Hepatocyte (in vitro differentiated cells): Measurements from ENCODE around the gene NT5C2. TPM values are rescaled to one million over a fixed set of nuclear protein-coding genes. Genes with fewer than 3 reads are reported as not detected.
"Not testable (repeated sequence)": the region's sequence is repeated elsewhere in the genome, so short reads cannot be mapped to it uniquely, and the experiment has no call there.

Experiments
- DNase-seq: peaks from one replicate; pipeline ENCODE4 v3.0.0-alpha.2; 2016; ENCODE audit warnings: low spot score
- H2AFZ ChIP-seq: fragments of 200-600 bp; sonication (generic); 2 replicates; pipeline ENCODE4 v1.6.0; 2016; ENCODE audit warnings: antibody characterized with exemption, mild to moderate bottlenecking
- H3K27ac ChIP-seq: fragments of 200-600 bp; sonication (generic); 2 replicates; pipeline ENCODE4 v1.5.1; 2016; ENCODE audit warnings: mild to moderate bottlenecking
- H3K27me3 ChIP-seq: fragments of 200-600 bp; sonication (generic); 2 replicates; pipeline ENCODE4 v1.6.1; 2016
- H3K36me3 ChIP-seq: fragments of 200-600 bp; sonication (generic); replicated peaks from 2 replicates; pipeline ENCODE4 v1.5.1; 2016; ENCODE audit warnings: low read depth; ENCODE audit not compliant: insufficient read depth
- H3K4me1 ChIP-seq: fragments of 200-600 bp; sonication (generic); 2 replicates; pipeline ENCODE4 v1.5.1; 2016; ENCODE audit warnings: mild to moderate bottlenecking, moderate library complexity; ENCODE audit not compliant: insufficient read depth
- H3K4me2 ChIP-seq: fragments of 200-600 bp; sonication (generic); 2 replicates; pipeline ENCODE4 v1.6.0; 2016
- H3K4me3 ChIP-seq: fragments of 200-600 bp; sonication (generic); 2 replicates; pipeline ENCODE4 v1.5.1; 2016; ENCODE audit warnings: mild to moderate bottlenecking
- H3K79me2 ChIP-seq: fragments of 200-600 bp; sonication (generic); 2 replicates; pipeline ENCODE4 v1.6.0; 2017; ENCODE audit warnings: mild to moderate bottlenecking
- H3K9me2 ChIP-seq: fragments of 200-600 bp; sonication (generic); replicated peaks from 2 replicates; pipeline ENCODE4 v1.6.0; 2017; ENCODE audit warnings: mild to moderate bottlenecking; ENCODE audit not compliant: insufficient read depth
- H3K9me3 ChIP-seq: fragments of 200-600 bp; sonication (generic); 2 replicates; pipeline ENCODE4 v1.5.1; 2016; ENCODE audit warnings: low read depth, mild to moderate bottlenecking
- H4K20me1 ChIP-seq: fragments of 200-600 bp; sonication (generic); 2 replicates; pipeline ENCODE4 v1.6.0; 2016; ENCODE audit warnings: mild to moderate bottlenecking; ENCODE audit not compliant: insufficient read depth, poor library complexity, severe bottlenecking
- EZH2 ChIP-seq: fragments of 200-600 bp; sonication (generic); IDR thresholded peaks from 2 replicates; pipeline ENCODE4 v1.6.1; 2016; ENCODE audit warnings: antibody characterized with exemption, mild to moderate bottlenecking, borderline replicate concordance
- EZH2phosphoT487 ChIP-seq: fragments of 200-600 bp; sonication (generic); IDR thresholded peaks from one replicate; pipeline ENCODE4 v1.6.1; 2018; ENCODE audit warnings: antibody characterized with exemption, mild to moderate bottlenecking, low read depth, moderate library complexity; ENCODE audit not compliant: unreplicated experiment, severe bottlenecking
- WGBS: methylation state at CpG from one replicate; pipeline ENCODE4 v1.1.6; 2016; ENCODE audit warnings: low lambda C conversion rate; ENCODE audit errors: missing lambda C conversion rate; 5-methylcytosine and 5-hydroxymethylcytosine counted together
- polyA plus RNA-seq: library from polyadenylated mRNA; unstranded; fragments of >200 nt; fragmentation: Nextera tagmentation; extraction: Ambion mirVana; gene quantifications from 2 replicates; pipeline ENCODE4 v1.2.1, GENCODE V29; 2016
- total RNA-seq: library from RNA; depleted of rRNA; stranded (reverse); fragments of >200 nt; gene quantifications from 2 replicates; pipeline ENCODE4 v1.2.3, GENCODE V29; 2014
- TF ChIP-seq, protein P1 (sequence below): fragments of 200-600 bp; sonication (generic); IDR thresholded peaks from 2 replicates; pipeline ENCODE4 v1.5.1; 2016; ENCODE audit warnings: antibody characterized with exemption, mild to moderate bottlenecking; ENCODE audit not compliant: poor library complexity

Gene NT5C2
- total and polyA plus RNA-seq, 2 experiments from 2014 or later = 50.7 to 52.0 TPM

DNA sequence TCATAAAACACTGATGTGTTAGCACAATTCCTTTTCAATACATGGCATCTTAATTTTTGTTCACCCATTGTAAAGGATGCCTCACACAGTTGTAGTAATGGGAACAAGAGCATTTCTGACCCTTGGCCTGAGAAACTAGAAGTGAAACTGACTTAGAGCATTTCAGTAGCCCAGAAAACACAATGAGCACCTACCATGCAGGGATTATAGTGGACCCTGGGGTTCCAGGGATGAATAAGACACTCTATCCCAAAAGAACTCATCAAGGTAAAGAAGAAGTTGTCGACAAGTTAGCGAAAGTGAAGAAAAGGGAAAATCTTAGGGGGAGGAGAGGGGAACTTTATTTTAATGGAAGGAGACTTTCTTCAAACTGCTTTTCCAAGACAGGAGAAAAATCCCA lies 125.6 kb downstream of the NT5C2 start:
- H3K9me2 ChIP-seq = no peaks in the 10 kb centered on the region
- 96% methylated on average over 2 of the region's 2 CpGs for WGBS
- no peaks in the 10 kb centered on the region for H3K36me3 ChIP-seq
- no peak overlapping the region for H3K4me3 ChIP-seq
- H3K79me2 ChIP-seq = no peaks in the 10 kb centered on the region
- H3K4me2 ChIP-seq = no peak overlapping the region
- H2AFZ ChIP-seq = no peak overlapping the region
- TF ChIP-seq EZH2phosphoT487 (no peak), EZH2 (no peak)
- TF ChIP-seq, protein P1, sequence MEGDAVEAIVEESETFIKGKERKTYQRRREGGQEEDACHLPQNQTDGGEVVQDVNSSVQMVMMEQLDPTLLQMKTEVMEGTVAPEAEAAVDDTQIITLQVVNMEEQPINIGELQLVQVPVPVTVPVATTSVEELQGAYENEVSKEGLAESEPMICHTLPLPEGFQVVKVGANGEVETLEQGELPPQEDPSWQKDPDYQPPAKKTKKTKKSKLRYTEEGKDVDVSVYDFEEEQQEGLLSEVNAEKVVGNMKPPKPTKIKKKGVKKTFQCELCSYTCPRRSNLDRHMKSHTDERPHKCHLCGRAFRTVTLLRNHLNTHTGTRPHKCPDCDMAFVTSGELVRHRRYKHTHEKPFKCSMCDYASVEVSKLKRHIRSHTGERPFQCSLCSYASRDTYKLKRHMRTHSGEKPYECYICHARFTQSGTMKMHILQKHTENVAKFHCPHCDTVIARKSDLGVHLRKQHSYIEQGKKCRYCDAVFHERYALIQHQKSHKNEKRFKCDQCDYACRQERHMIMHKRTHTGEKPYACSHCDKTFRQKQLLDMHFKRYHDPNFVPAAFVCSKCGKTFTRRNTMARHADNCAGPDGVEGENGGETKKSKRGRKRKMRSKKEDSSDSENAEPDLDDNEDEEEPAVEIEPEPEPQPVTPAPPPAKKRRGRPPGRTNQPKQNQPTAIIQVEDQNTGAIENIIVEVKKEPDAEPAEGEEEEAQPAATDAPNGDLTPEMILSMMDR = no peak
- no peaks in the 10 kb centered on the region for H3K4me1 ChIP-seq
- H3K27ac ChIP-seq = no peak overlapping the region
- no peak for DNase-seq
- no peaks in the 10 kb centered on the region for H4K20me1 ChIP-seq
- no peaks in the 10 kb centered on the region for H3K27me3 ChIP-seq
- H3K9me3 ChIP-seq = no peaks in the 10 kb centered on the region

DNA sequence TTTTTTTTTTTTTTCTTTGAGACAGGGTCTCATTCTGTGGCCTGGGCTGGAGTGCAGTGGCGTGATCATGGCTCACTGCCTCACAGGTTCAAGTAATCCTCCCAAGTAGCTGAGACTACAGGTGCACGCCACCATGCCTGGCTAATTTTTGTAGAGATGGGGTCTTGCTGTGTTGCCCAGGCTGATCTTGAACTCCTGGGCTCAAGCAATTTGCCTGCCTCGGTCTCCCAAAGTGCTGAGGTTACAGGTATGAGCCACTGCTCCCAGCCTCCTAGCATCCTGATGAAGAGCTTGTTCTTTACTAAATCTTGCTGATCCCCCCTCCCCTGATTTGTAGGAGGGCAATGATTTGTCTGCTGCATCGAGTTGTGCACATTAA lies 126.0 kb downstream of the NT5C2 start:
- WGBS = 92% methylated on average over 4 of the region's 4 CpGs
- H2AFZ ChIP-seq, H3K4me3 ChIP-seq, H3K9me2 ChIP-seq, H3K79me2 ChIP-seq, H3K27me3 ChIP-seq, H4K20me1 ChIP-seq, H3K27ac ChIP-seq, H3K36me3 ChIP-seq, H3K4me1 ChIP-seq, H3K4me2 ChIP-seq, H3K9me3 ChIP-seq, DNase-seq: not testable (repeated sequence)

DNA sequence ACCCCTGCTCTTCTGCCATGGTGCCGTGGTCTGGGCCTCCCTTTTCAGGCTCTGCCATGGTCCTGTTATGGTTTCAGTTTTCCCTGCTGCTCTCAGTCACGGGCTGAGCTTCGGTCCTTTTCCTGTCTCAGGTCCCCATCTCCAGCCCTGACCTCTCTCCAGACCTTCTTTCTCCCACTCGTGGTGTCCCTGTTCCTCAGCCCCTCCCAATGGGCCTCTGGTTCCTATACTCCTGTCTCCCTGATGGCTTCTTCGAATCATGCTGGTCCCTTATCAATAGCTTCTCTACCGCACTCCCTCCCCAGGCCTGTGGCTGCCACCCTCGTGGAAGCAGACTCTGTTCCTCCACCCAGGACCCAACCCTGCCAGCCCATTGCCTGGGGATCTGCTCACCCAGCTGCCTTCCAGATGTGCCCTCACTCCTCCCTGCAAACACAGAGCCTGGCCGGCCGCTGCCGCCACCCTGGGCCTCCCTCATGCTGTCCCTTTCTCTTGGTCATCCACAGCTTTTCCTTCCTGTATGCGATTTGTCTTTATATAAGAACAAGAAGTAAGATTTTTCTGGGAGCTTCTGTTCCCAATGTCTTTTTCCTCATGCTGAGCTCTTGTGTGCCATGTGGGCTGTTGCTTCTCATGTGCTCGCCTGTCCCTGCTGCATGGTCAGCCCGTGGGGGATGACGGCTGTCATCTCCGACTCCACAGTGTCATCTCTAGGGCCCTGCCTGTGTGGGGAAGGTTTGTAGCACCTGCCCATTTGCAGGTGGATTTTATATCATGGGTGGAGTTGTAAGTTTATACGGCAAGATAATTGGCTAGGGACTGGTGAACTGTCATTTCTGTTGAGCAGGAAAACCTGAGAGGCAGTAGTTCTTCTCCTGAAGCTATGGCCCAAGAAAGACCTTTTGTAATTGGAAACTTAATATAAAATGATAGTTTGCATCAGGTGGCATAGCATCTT lies 126.7 kb downstream of the NT5C2 start:
- 90% methylated on average over 16 of the region's 16 CpGs for WGBS
- H3K27ac ChIP-seq = no peak overlapping the region
- no peak overlapping the region for H2AFZ ChIP-seq
- no peaks in the 10 kb centered on the region for H3K79me2 ChIP-seq
- H3K4me2 ChIP-seq = no peak overlapping the region
- DNase-seq = no peak
- no peaks in the 10 kb centered on the region for H3K27me3 ChIP-seq
- TF ChIP-seq EZH2 (no peak), EZH2phosphoT487 (no peak)
- TF ChIP-seq, protein P1 = no peak
- H3K36me3 ChIP-seq = no peaks in the 10 kb centered on the region
- H3K4me3 ChIP-seq = no peak overlapping the region
- H3K9me3 ChIP-seq = no peaks in the 10 kb centered on the region
- H3K9me2 ChIP-seq = no peaks in the 10 kb centered on the region
- no peaks in the 10 kb centered on the region for H4K20me1 ChIP-seq
- H3K4me1 ChIP-seq = no peaks in the 10 kb centered on the region

DNA sequence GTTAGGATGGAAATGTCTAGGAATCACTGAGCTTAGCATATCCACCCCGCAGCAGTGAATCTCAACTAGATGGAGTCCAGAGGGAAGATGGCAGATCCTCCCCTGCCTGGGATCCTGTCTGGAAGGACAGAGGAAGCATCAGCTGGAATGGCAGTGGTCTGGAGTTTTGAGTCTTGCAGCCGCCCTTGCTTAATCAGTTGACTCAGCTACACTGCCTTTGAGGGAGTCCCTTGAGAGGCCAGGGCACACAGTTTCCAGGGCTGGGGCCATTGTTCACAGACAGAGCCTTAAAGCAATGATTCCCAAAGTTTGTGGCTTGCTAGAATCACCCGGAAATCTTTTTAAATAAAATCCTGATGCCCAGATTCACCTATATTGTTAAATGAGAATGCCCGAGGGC lies 128.1 kb downstream of the NT5C2 start:
- Histone ChIP-seq H3K9me2 (no peaks in the 10 kb centered on the region), H3K4me3 (no peak overlapping the region), H3K27me3 (no peaks in the 10 kb centered on the region), H3K27ac (no peak overlapping the region), H3K9me3 (no peaks in the 10 kb centered on the region), H2AFZ (no peak overlapping the region), H3K79me2 (no peaks in the 10 kb centered on the region), H3K4me1 (no peaks in the 10 kb centered on the region), H4K20me1 (no peaks in the 10 kb centered on the region), H3K36me3 (no peaks in the 10 kb centered on the region), H3K4me2 (no peak overlapping the region)
- WGBS = 92% methylated on average over 4 of the region's 4 CpGs
- TF ChIP-seq EZH2 (no peak), EZH2phosphoT487 (no peak)
- no peak for DNase-seq
